Common myeloid progenitor, CD34-positive (primary cell): ENCODE measurements around the gene FMC1.
A peak's percentile ranks its signal among the peaks of the same experiment; 100 is the strongest.

Experiments used
- CTCF ChIA-PET: fragments of 350-600 bp; sonication (Branson Sonifier 250); formaldehyde crosslinking; loops from one replicate; lab custom pipeline; 2021; ENCODE audit warnings: antibody characterized with exemption; lab: Charles Lee
- POLR2A ChIA-PET: fragments of 350-600 bp; sonication (Branson Sonifier 250); formaldehyde crosslinking; loops from one replicate; lab custom pipeline; 2021; ENCODE audit warnings: antibody characterized with exemption; lab: Charles Lee
- DNase-seq, 3 donors: peaks; one replicate each; pipeline versions ENCODE4 v3.0.0 to v3.0.0-alpha.2; 2013
- H3K27ac ChIP-seq, 2 experiments: 1 replicate in 1 of 2; 2 replicates in 1 of 2; pipeline ENCODE4 v1.7.0; 2013; ENCODE audit warnings: inconsistent platforms in 2 of 2, low read length in 2 of 2, mild to moderate bottlenecking in 2 of 2, low read depth in 1 of 2, moderate library complexity in 1 of 2; ENCODE audit not compliant: severe bottlenecking in 2 of 2, insufficient read depth in 1 of 2, poor library complexity in 1 of 2
- H3K27me3 ChIP-seq, 5 experiments: replicated peaks in 2 of 5; 1 replicate in 3 of 5; 2 replicates in 2 of 5; pipeline versions ENCODE4 v1.6.1 to v1.7.0; 2013; ENCODE audit warnings: low read length in 4 of 5, mild to moderate bottlenecking in 2 of 5, moderate library complexity in 2 of 5, inconsistent platforms in 1 of 5; ENCODE audit not compliant: insufficient read depth in 5 of 5, control insufficient read depth in 4 of 5
- H3K36me3 ChIP-seq, 4 experiments: 1 replicate in 2 of 4; 2 replicates in 2 of 4; pipeline versions ENCODE4 v1.6.1 to v1.7.0; 2013; ENCODE audit warnings: low read length in 3 of 4, control low read depth in 1 of 4, mild to moderate bottlenecking in 1 of 4; ENCODE audit not compliant: control insufficient read depth in 4 of 4, insufficient read depth in 4 of 4
- H3K4me1 ChIP-seq, 4 experiments: 1 replicate in 3 of 4; 2 replicates in 1 of 4; pipeline versions ENCODE4 v1.6.1 to v1.7.1; 2013; ENCODE audit warnings: low read length in 3 of 4, mild to moderate bottlenecking in 3 of 4, control low read depth in 1 of 4, inconsistent platforms in 1 of 4, moderate library complexity in 1 of 4; ENCODE audit not compliant: control insufficient read depth in 4 of 4, insufficient read depth in 4 of 4; ENCODE audit errors: control extremely low read depth in 1 of 4
- H3K4me3 ChIP-seq, 7 experiments: 1 replicate in 4 of 7; 2 replicates in 3 of 7; pipeline versions ENCODE4 v1.5.1 to v1.7.0; 2013; ENCODE audit warnings: mild to moderate bottlenecking in 7 of 7, low read length in 6 of 7, moderate library complexity in 6 of 7, inconsistent platforms in 2 of 7, low read depth in 2 of 7, control low read depth in 1 of 7; ENCODE audit not compliant: insufficient read depth in 4 of 7, control insufficient read depth in 1 of 7; ENCODE audit errors: extremely low read depth in 1 of 7
- H3K9me3 ChIP-seq, 5 experiments: 1 replicate in 4 of 5; 2 replicates in 1 of 5; pipeline versions ENCODE4 v1.6.1 to v1.7.1; 2013; ENCODE audit warnings: low read length in 4 of 5, mild to moderate bottlenecking in 2 of 5, inconsistent platforms in 1 of 5, low read depth in 1 of 5, moderate library complexity in 1 of 5; ENCODE audit not compliant: control insufficient read depth in 4 of 5, insufficient read depth in 2 of 5; ENCODE audit errors: control extremely low read depth in 1 of 5
- WGBS: methylation state at CpG from one replicate; pipeline ENCODE4 v1.1.5; 2013; ENCODE audit not compliant: insufficient coverage; 5-methylcytosine and 5-hydroxymethylcytosine counted together

The FMC1 gene

DNA sequence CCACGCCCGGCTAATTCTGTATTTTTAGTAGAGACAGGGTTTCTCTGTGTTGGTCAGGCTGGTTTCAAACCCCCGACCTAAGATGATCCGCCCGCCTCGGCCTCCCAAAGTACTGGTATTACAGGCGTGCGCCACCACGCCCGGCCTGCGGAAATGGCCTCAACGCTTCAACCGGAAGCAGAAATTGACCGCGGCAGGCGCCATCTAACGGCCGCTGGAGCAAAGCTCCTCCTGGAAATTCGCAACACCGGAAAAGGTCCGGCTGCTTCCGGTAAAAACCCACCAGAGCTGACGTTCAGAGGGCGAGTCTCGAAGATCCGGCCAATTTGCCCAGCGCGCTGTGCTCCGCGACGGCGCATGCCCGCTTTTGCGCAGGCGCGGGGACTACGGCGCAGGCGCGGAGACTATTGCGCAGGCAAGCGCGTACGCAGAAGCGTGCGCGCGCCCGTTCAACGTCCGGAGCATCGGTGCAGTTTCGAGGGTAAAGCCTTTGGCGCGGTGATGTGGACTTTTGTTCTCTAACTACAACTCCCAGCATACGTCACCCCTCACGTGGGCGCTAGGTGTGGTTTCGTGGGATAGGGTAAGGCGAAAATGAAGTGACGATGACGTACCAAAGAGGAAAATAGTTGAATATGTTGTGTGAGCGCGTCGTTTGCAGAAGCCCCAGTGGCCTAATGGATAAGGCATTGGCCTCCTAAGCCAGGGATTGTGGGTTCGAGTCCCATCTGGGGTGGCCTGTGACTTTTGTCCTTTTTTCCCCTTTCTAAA, 915 bp upstream of the FMC1 start:
- Histone ChIP-seq H3K9me3 (peaks cover 0 to 2% (median 0%) of the 10 kb centered on the region in 5 experiments), H3K4me1 (peaks cover 5 to 15% (median 11%) of the 10 kb centered on the region in 4 experiments), H3K36me3 (peaks cover 0 to 5% (median under 1%) of the 10 kb centered on the region in 4 experiments), H3K4me3 (peak overlapping the region; percentile 83 to 100 (median 98)), H3K27ac (peak overlapping the region; percentile 97 to 99), H3K27me3 (no peaks in the 10 kb centered on the region)
- CTCF ChIA-PET, result interaction anchor here (1.1 to 5.1 kb wide), 2 partner anchors 18 to 47 kb away, joined by 3 to 22 read pairs; no protein-coding TSS in a partner anchor
- POLR2A ChIA-PET, result interaction anchor here (0.6 to 2.5 kb wide), 3 partner anchors 19 to 281 kb away, joined by 4 to 15 read pairs (median 8); partner anchors contain the start of gene LUC7L2
- peak; percentile 100 for DNase-seq
- 3% methylated on average over 56 of the region's 66 CpGs for WGBS

DNA sequence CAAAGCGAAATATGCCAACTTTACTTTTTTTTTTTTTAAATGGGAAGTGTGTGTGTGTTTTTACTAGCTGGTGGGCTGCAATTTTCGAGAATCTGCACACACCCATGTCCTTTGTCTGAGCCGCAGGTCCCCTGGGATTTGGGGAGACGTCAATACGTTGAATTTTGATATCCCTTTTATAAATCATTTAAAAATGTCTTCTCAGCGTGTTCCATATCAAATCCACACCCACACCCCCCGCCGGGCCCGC, 404 bp upstream of the FMC1 start:
- peak overlapping the region; percentile 83 to 100 (median 98) for H3K4me3 ChIP-seq
- DNase-seq, result no peak
- peaks cover 0 to 2% (median 0%) of the 10 kb centered on the region in 5 experiments for H3K9me3 ChIP-seq
- H3K27ac ChIP-seq, result peak overlapping the region; percentile 97 to 99
- H3K36me3 ChIP-seq, result peaks cover 0 to 10% (median 4%) of the 10 kb centered on the region in 4 experiments
- 0% methylated on average over 5 of the region's 9 CpGs for WGBS
- no peaks in the 10 kb centered on the region for H3K27me3 ChIP-seq
- H3K4me1 ChIP-seq, result peaks cover 5 to 15% (median 11%) of the 10 kb centered on the region in 4 experiments
- POLR2A ChIA-PET, result interaction anchor here (0.6 to 2.5 kb wide), 2 partner anchors 19 to 32 kb away, joined by 4 to 15 read pairs; partner anchors contain the start of gene LUC7L2
- CTCF ChIA-PET, result interaction anchor here (5.1 kb wide), 1 partner anchor 19 kb away, joined by 22 read pairs; no protein-coding TSS in a partner anchor

- DNase-seq, result no peak
Observed at GRCh38 chr7:139341776-139342226, 664 bp downstream of the FMC1 start.

GRCh38 chr7:139345042-139345441, 3.9 kb downstream of the FMC1 start:
- Histone ChIP-seq H3K9me3 (no peaks in the 10 kb centered on the region), H3K27ac (no peak overlapping the region), H3K27me3 (no peaks in the 10 kb centered on the region), H3K36me3 (peaks cover 9 to 28% (median 16%) of the 10 kb centered on the region in 4 experiments), H3K4me1 (peaks cover 5 to 15% (median 11%) of the 10 kb centered on the region in 4 experiments), H3K4me3 (no peak overlapping the region)
- WGBS, result no CpG with 5 or more reads among the region's 1 CpG
- ChIA-PET POLR2A (no interaction called here), CTCF (interaction anchor here (0.8 kb wide), 1 partner anchor 13 kb away, joined by 3 read pairs; no protein-coding TSS in a partner anchor)
- no peak for DNase-seq

More at GRCh38 chr7:139341776-139342226, 664 bp downstream of the FMC1 start:
- peak overlapping the region; percentile 97 to 99 for H3K27ac ChIP-seq
- no peaks in the 10 kb centered on the region for H3K27me3 ChIP-seq
- POLR2A ChIA-PET, result interaction anchor here (2.5 kb wide), 1 partner anchor 18 kb away, joined by 15 read pairs; the partner anchor contains the start of gene LUC7L2
- peaks cover 0 to 2% (median 0%) of the 10 kb centered on the region in 5 experiments for H3K9me3 ChIP-seq
- CTCF ChIA-PET, result interaction anchor here (2.6 kb wide), 1 partner anchor 12 kb away, joined by 14 read pairs; no protein-coding TSS in a partner anchor
- H3K36me3 ChIP-seq, result peaks cover 6 to 18% (median 10%) of the 10 kb centered on the region in 4 experiments
- WGBS, result 0% methylated on average over 9 of the region's 9 CpGs
- H3K4me1 ChIP-seq, result peaks cover 5 to 15% (median 11%) of the 10 kb centered on the region in 4 experiments
- H3K4me3 ChIP-seq, result peak overlapping the region; percentile 83 to 100 (median 98)

DNA sequence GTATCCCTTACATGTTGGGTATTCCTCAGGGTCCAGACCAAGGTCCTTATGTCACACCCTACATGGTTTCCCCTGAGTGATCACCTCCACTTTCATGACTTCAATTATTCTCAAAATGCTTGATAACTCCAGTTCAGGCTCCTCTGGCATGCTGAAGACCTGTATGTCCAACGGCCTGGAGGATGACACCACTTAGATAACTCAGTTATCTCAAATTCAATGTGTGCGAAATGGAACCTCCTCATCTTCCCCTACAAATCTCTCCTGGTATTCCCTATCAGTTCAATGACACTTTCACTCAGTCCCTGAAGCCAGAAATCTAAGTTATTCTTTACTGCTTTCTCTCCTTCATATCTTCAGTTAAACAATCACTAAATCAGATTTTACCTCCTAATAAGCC, 9.9 kb downstream of the FMC1 start:
- ChIA-PET CTCF (interaction anchor here (5.7 kb wide), 1 partner anchor 8 kb away, joined by 14 read pairs; no protein-coding TSS in a partner anchor), POLR2A (interaction anchor here (1.0 kb wide), 1 partner anchor 9 kb away, joined by 3 read pairs; the partner anchor contains the start of gene LUC7L2)
- 95% methylated on average over 2 of the region's 2 CpGs for WGBS
- no peak overlapping the region for H3K27ac ChIP-seq
- no peak overlapping the region for H3K4me3 ChIP-seq
- peaks cover 0 to 6% (median 0%) of the 10 kb centered on the region in 4 experiments for H3K4me1 ChIP-seq
- no peaks in the 10 kb centered on the region for H3K27me3 ChIP-seq
- peaks cover 11 to 36% (median 17%) of the 10 kb centered on the region in 4 experiments for H3K36me3 ChIP-seq
- no peak for DNase-seq
- H3K9me3 ChIP-seq, result no peaks in the 10 kb centered on the region

DNA sequence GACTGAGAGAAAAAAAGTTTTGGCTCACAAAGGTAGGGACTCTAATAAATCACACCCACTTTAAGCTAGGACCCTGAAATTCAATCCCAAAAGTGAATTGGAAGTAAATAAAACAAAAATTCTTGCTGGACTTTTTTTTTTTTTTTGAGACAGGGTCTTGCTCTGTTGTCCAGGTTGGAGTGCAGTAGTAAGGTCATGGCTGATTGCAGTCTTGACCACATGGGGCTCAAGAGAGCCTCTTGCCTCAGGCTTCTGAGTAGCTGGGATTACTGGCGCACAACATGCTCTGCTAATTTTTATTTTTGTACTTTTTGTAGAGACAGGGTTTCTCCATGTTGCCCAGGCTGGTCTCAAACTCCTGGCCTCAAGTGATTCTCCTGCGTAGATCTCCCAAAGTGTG, 13.6 kb downstream of the FMC1 start:
- POLR2A ChIA-PET, result no interaction called here

More for the DNA sequence above, 13.6 kb downstream of the FMC1 start:
- WGBS, result 100% methylated on average over 2 of the region's 2 CpGs
- no peak overlapping the region for H3K4me3 ChIP-seq
- no peaks in the 10 kb centered on the region for H3K9me3 ChIP-seq
- no peak for DNase-seq
- no peak overlapping the region for H3K27ac ChIP-seq
- CTCF ChIA-PET, result interaction anchor here (0.7 to 5.7 kb wide), 5 partner anchors 8 to 60 kb away, joined by 3 to 14 read pairs (median 3); no protein-coding TSS in a partner anchor
- peaks cover 4 to 15% (median 9%) of the 10 kb centered on the region in 4 experiments for H3K36me3 ChIP-seq
- H3K27me3 ChIP-seq, result no peaks in the 10 kb centered on the region
- peaks cover 0 to 10% (median 3%) of the 10 kb centered on the region in 4 experiments for H3K4me1 ChIP-seq
